Suprapubic skin (tissue), 3 donors: Measurements from ENCODE around the gene PTPRD.

Experiments
- CTCF ChIP-seq, 2 donors: fragments of 200-600 bp in 1 of 2; fragments of 450-650 bp in 1 of 2; sonication (generic) in 1 of 2; IDR thresholded peaks; one replicate each; pipeline ENCODE4 v1.5.1; 2016 to 2019; ENCODE audit warnings: antibody characterized with exemption in 2 of 2, mild to moderate bottlenecking in 1 of 2, moderate library complexity in 1 of 2
- POLR2A ChIP-seq, 2 donors: fragments of 450-650 bp; IDR thresholded peaks; one replicate each; pipeline ENCODE4 v1.6.1; 2017; ENCODE audit warnings: antibody characterized with exemption in 2 of 2, mild to moderate bottlenecking in 2 of 2, moderate library complexity in 2 of 2

DNA sequence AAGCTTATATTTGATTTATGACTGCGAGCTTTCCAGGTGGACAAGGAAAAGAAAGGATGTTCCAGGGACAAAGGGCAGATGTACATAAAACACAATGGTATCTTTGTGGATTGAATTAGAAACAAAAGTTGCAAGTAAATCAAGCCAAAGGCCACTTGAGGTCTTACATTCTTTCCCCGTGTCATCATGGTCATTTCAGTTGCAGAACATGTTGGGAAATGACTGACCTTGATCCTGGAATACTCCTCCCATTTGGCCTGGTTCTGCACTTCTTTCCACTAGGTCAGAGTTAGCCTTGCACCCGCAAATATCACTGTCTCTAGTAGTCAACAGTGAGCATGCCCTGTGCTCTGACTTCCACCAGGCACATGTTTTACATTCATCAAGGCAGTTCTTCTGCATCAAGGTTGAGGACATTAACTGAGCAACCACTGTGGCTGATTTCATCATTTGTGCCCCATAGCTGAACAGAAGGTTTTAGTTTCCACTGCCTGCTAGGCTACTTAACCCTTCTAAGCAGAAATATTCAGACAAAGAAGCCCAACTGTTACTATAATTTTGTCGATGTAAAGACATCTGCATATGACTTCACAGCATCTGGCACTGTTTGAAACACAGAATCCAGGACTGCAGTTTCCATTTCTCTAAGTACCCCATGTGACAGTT is 1651.5 kb downstream of the PTPRD start:
- TF ChIP-seq POLR2A (IDR thresholded peaks at IDR 0.05) (no peak), CTCF (IDR thresholded peaks at IDR 0.05) (no peak)
